Measurements from ENCODE around the gene INHA. TPM values are rescaled to one million over a fixed set of nuclear protein-coding genes. Genes with fewer than 3 reads are reported as not detected.

INHA gene
- total RNA-seq, 4 donors from 2014 or later = 0.45 to 0.75 TPM; not detected in 2

DNA sequence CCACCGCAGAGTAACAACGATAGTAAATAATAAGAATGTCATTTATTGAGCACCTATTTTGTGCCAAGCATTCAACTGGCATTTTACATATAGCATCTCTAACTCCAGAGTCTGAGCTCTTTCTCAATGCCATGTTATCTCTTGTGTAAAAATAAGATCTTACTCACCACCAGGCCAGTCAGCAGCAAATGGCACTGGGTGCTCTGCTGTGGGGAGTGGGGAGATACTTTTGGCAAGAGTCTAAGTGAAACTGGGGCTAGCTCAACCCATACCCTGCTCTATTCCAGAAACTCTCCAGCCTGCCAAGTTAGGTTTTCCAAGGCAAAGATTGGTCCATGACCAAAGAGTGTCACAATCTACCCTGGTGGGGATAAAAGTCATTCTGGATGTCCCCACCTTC is 50.4 kb downstream of the INHA start:
- H3K36me3 ChIP-seq = no peaks in the 10 kb centered on the region
- 89% methylated on average over 2 of the region's 2 CpGs for WGBS
- intact Hi-C loops (cut with DNase I) = no loop called here
- TF ChIP-seq, protein P1, sequence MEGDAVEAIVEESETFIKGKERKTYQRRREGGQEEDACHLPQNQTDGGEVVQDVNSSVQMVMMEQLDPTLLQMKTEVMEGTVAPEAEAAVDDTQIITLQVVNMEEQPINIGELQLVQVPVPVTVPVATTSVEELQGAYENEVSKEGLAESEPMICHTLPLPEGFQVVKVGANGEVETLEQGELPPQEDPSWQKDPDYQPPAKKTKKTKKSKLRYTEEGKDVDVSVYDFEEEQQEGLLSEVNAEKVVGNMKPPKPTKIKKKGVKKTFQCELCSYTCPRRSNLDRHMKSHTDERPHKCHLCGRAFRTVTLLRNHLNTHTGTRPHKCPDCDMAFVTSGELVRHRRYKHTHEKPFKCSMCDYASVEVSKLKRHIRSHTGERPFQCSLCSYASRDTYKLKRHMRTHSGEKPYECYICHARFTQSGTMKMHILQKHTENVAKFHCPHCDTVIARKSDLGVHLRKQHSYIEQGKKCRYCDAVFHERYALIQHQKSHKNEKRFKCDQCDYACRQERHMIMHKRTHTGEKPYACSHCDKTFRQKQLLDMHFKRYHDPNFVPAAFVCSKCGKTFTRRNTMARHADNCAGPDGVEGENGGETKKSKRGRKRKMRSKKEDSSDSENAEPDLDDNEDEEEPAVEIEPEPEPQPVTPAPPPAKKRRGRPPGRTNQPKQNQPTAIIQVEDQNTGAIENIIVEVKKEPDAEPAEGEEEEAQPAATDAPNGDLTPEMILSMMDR (IDR thresholded peaks at IDR 0.05) = no peak
- TF ChIP-seq POLR2A (IDR thresholded peaks at IDR 0.05; ENCODE audit: low read depth) (no peak), EP300 (IDR thresholded peaks at IDR 0.05) (no peak), POLR2AphosphoS5 (IDR thresholded peaks at IDR 0.05) (no peak)
- H3K4me1 ChIP-seq = peaks cover 0 to 9% (median 6%) of the 10 kb centered on the region in 4 donors
- H3K4me3 ChIP-seq = no peak overlapping the region
- H3K27ac ChIP-seq (replicated peaks in 1 of 4) = no peak overlapping the region
- no peaks in the 10 kb centered on the region for H3K27me3 ChIP-seq
- DNase-seq (ENCODE audit: extremely low spot score) = no peak
- H3K9me3 ChIP-seq = no peaks in the 10 kb centered on the region

- Histone ChIP-seq H3K4me3 (no peak overlapping the region), H3K9me3 (no peaks in the 10 kb centered on the region), H3K36me3 (no peaks in the 10 kb centered on the region), H3K27me3 (peaks cover 0 to 16% (median 0%) of the 10 kb centered on the region in 4 donors), H3K4me1 (peaks cover 0 to 21% (median 18%) of the 10 kb centered on the region in 4 donors), H3K27ac (replicated peaks in 1 of 4) (no peak overlapping the region)
- no peak for DNase-seq (ENCODE audit: extremely low spot score)
- WGBS = 96% methylated on average over 4 of the region's 6 CpGs
- no peak for TF ChIP-seq POLR2AphosphoS5 (IDR thresholded peaks at IDR 0.05)
- TF ChIP-seq POLR2A (IDR thresholded peaks at IDR 0.05; ENCODE audit: low read depth) = no peak
- TF ChIP-seq EP300 (IDR thresholded peaks at IDR 0.05) = no peak
- TF ChIP-seq, protein P1 (IDR thresholded peaks at IDR 0.05) = no peak
- intact Hi-C loops (cut with DNase I) = no loop called here
These were observed 52.5 kb downstream of the INHA start for GRCh38 chr2:219624565-219624964.

- no peak for DNase-seq (ENCODE audit: extremely low spot score)
- intact Hi-C loops (cut with DNase I) = no loop called here
- no peaks in the 10 kb centered on the region for H3K36me3 ChIP-seq
- H3K27ac ChIP-seq (replicated peaks in 1 of 4) = no peak overlapping the region
- peaks cover 0 to 21% (median 18%) of the 10 kb centered on the region in 4 donors for H3K4me1 ChIP-seq
- WGBS = 95% methylated on average over 5 of the region's 5 CpGs
- TF ChIP-seq, protein P1 (IDR thresholded peaks at IDR 0.05) = no peak
- TF ChIP-seq POLR2AphosphoS5 (IDR thresholded peaks at IDR 0.05) = no peak
- TF ChIP-seq EP300 (IDR thresholded peaks at IDR 0.05) = no peak
- no peak for TF ChIP-seq POLR2A (IDR thresholded peaks at IDR 0.05; ENCODE audit: low read depth)
- no peak overlapping the region for H3K4me3 ChIP-seq
- H3K27me3 ChIP-seq = peaks cover 0 to 16% (median 0%) of the 10 kb centered on the region in 4 donors
- H3K9me3 ChIP-seq = no peaks in the 10 kb centered on the region
These were observed 53.1 kb downstream of the INHA start for GRCh38 chr2:219625179-219625578.

Small RNA genes within 50 kb of the gene (small RNA-seq; reads per million reads assigned to genes)
- gene MIR3132 (0 reads per million in 3 donors), gene RN7SKP213 (0 reads per million in 3 donors)

Other genes with a start within 250 kb of the INHA start
- not detected for gene RESP18, start 239.6 kb upstream of the INHA start, total RNA-seq
- 100 to 1,000 TPM in 1 of 4 donors, 10 to 100 TPM in 3; 44.9 to 102 (median 61.6) TPM for gene DNPEP, start 184.4 kb upstream of the INHA start, total RNA-seq
- gene DES, start 153.9 kb upstream of the INHA start, total RNA-seq = over 10,000 TPM; 19,781 to 23,770 (median 22,752) TPM
- 100 to 1,000 TPM; 115 to 251 (median 180) TPM for gene SPEG, start 137.5 kb upstream of the INHA start, total RNA-seq
- gene GMPPA, start 73.4 kb upstream of the INHA start, total RNA-seq = 10 to 100 TPM; 16.2 to 32.6 (median 19.9) TPM
- gene ASIC4, start 57.8 kb upstream of the INHA start, total RNA-seq = not detected
- gene CHPF, start 28.5 kb upstream of the INHA start, total RNA-seq = 10 to 100 TPM; 44.4 to 67.8 (median 58.4) TPM
- gene TMEM198, start 28.3 kb upstream of the INHA start, total RNA-seq = 1 to 10 TPM; 3.7 to 4.7 (median 4.2) TPM
- 100 to 1,000 TPM in 2 of 4 donors, 10 to 100 TPM in 2; 51.9 to 123 (median 99.2) TPM for gene OBSL1, start 771 bp upstream of the INHA start, total RNA-seq
- gene STK11IP, start 25.5 kb downstream of the INHA start, total RNA-seq = 10 to 100 TPM in 3 of 4 donors, 1 to 10 TPM in 1; 8.9 to 24.2 (median 14.3) TPM
- 10 to 100 TPM; 15.0 to 30.4 (median 20.5) TPM for gene SLC4A3, start 55.3 kb downstream of the INHA start, total RNA-seq

All from esophagus muscularis mucosa (tissue), 4 donors.